DMS53 treated with DMSO at 0.1 percent for 48 hours (cell line): Measurements from ENCODE around the gene CZIB.
A peak's percentile ranks its signal among the peaks of the same experiment; 100 is the strongest.
"Not testable (repeated sequence)": the region's sequence is repeated elsewhere in the genome, so short reads cannot be mapped to it uniquely, and the experiment has no call there.

Experiments used
- DNase-seq: peaks from one replicate; lab custom pipeline; 2025; ENCODE audit not compliant: unreplicated experiment; lab: John Stamatoyannopoulos, UW

The CZIB gene

DNA sequence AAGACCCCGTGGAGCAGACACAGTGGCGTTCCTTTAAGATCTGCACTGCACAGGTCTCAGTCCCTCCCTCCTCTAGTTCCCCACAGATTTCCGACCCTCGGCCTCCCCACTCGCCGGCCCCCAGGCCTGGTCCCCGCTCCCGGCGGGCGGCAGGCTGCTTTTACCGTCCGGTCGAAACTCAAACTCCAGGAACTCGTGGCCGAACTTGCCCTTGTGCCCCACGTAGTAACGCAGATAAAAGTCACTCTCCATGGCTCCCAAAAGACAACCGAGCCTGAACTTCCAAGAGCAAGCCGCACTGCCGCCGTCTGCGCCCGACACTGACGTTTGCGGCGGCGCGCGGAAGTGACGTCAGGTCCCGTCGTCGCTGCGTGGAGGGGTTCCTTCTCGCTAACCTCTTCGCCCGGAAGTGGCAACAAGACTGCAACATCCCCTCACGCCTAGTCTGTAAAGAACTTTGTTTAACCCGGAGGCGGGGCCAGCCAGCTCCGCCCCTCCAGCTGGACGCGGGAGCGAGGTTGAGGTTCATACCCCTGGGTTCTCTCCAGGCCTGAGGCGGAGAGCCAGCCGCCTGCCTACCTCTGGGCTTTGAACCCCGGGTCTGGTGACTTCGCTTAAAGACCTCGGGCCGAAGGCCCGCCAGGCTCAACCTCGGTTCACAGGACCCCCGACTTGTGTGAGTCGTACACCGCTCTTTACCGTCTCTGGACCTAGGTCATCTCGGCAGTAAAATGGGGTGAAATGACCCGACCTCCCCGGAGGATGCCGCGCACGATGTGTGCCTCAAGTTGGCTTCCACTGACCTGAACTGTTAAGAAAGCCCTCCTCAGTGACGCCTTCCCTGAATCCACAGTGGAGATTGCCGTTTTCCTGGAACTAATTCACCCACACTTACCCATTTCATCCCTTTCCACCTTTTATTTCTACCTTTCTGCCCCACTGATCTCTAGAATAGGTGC, 18.0 kb upstream of the CZIB start, which contains the start of gene MAGOH:
MAGOH (minus strand) TSS at position 322 of the 959 bp plus-strand sequence; CDS start at position 252, 70 bp downstream.
- peak; percentile 99 for DNase-seq

DNA sequence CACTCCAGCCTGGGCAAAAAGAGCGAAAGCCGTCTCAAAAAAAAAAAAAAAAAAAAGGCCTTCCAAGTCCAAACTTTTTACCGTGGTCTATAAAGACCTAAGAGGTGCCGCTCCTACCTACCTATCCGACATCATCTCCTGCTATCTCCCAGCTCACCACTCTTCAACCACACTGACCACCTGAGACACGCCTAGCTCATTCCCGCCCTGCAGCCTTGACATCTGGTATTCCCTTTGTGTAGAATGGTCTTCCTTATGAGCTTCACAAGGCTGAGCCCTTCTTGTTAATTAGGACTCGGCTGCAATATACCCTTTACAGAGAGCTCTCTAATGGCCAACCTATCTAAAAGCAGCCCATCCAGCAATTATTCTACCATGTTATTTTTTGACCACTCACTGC, 17.2 kb upstream of the CZIB start:
- no peak for DNase-seq

DNA sequence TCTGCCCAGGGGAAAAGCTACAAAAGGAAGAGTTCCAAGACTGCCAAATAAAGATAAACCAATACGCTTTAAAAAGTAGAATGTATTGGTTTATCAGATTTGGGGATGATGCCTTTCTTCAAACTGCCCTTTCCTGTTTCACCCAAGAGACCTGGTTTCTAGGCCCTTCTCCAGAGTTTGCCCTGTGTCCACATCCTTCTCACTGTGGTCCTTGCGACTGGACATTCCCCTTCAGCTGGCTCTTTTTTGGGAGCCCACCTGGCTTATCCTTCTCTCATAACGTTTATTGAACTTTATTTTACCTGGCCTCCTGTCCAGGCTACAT, 490 bp upstream of the CZIB start:
- no peak for DNase-seq

DNA sequence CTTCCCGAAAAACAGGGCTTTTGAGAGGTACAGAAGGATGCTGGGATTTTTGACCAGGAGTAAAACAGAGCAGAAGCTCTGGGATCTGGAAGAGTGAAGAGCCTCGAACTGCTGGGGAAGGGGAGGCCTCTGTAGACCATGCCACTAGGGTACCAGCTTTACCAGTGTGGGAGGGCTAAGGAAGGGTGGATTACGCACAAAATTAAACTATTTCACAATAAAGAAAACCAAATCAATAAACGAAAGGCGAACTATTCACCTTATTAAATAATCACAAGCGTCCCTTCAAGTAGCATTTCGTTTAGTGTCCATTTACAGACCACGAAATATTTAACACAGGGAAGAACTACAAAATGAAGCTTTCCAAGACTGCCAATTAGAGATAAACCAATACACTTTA, 723 bp downstream of the CZIB start:
- no peak for DNase-seq

DNA sequence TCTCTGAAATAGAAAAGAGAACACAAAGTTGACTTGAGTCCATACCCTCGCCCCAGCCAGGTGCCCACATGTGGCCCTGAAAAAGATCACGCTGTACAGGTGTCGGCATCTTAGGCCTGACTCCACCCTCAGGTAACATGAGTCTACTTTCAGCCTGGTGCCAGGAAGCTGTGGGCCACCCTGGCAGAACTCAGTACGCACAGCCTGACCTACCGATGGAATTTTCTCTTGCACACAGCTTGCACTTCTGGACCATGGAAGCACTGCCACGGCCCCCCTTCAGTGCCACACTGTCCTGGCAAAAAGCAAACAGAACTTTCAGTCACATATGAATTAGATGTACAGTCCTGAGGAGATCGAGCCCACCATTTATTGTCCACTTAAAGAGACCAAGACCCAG, 2.2 kb downstream of the CZIB start:
- no peak for DNase-seq

DNA sequence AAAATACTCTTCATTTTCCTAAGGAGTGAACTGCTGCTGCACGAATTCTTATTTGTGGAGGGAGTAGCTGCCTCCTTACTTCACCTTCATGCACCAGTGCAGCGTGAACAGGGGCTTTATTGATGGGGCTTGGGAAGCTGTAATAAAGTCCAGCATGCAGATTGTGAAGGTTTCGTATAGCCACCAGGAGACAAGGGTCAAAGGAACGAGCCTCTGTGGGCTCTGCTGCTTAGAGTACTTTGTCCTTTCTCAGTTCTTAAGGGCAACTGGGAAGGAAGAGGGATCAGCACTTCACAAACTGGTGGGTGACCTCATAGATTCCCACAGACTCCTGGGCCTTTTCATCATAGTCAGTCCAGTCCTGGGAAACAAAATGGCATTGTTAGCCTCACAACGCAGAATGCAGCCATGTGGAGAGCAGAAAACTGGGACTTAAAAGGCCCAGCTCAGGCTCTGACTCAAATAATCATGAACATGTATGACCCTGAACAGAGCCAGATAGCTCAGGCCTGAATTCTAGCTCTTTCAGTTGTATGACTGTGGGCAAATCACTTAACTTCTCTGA, 6.0 kb downstream of the CZIB start:
- DNase-seq, result no peak

DNA sequence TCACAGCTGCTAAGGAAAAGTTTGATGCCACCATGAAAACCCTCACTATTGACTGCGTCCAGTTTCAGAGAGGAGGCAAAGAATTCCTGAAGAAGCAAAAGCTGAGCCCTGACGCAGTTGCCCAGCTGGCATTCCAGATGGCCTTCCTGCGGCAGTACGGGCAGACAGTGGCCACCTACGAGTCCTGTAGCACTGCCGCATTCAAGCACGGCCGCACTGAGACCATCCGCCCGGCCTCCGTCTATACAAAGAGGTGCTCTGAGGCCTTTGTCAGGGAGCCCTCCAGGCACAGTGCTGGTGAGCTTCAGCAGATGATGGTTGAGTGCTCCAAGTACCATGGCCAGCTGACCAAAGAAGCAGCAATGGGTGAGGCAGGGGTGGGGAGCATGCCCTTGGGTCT, 9.5 kb downstream of the CZIB start:
- DNase-seq, result no peak

DNA sequence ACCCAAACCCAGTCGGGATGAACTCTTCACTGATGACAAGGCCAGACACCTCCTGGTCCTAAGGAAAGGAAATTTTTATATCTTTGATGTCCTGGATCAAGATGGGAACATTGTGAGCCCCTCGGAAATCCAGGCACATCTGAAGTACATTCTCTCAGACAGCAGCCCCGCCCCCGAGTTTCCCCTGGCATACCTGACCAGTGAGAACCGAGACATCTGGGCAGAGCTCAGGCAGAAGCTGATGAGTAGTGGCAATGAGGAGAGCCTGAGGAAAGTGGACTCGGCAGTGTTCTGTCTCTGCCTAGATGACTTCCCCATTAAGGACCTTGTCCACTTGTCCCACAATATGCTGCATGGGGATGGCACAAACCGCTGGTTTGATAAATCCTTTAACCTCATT, 10.1 kb downstream of the CZIB start:
- no peak for DNase-seq

DNA sequence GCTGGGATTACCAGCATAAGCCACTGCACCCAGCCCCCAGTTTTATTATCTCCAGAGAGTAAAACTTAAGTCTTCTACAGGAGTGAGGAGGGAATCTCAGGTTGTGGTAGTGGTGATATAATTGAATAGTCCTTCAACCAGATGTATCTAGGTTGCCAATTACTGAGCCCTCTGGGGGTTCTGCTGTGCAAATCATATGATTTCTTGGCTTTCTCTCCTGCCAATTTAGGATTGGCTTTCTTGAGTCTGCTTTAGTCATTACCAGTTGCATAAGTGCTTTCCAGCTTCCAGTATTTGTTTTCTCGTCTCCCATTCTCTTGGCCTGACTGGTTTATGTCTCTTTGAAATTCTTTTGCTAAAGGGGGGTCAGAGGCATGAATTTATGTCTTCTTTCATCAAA, 12.7 kb downstream of the CZIB start:
- no peak for DNase-seq

DNA sequence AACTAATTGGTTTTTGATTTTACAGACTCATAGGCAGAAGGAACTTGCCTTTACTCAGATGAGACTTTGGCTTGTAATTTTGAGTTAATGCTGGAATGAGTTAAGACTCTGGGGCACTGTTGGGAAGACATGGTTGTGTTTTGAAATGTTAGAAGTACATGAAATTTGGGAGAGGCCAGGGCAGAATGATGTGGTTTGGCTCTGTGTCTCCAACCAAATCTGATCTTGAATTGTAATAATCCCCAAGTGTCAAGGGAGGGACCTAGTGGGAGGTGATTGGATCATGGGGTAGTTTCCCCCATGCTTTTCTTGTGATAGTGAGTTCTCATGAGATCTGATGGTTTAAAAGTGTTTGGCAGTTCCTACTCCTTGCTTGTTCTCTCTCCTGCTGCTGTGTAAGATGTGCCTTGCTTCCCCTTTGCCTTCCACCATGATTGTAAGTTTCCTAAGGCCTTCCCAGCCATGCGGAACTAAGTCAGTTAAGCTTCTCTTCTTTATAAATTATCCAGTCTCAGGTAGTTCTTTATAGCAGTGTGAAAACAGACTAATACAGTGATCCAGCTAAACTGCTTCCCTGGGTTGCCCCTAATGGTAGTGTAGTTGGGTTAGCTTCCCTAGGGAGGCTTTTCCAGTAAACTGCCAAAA, 13.6 kb downstream of the CZIB start:
- no peak for DNase-seq

DNA sequence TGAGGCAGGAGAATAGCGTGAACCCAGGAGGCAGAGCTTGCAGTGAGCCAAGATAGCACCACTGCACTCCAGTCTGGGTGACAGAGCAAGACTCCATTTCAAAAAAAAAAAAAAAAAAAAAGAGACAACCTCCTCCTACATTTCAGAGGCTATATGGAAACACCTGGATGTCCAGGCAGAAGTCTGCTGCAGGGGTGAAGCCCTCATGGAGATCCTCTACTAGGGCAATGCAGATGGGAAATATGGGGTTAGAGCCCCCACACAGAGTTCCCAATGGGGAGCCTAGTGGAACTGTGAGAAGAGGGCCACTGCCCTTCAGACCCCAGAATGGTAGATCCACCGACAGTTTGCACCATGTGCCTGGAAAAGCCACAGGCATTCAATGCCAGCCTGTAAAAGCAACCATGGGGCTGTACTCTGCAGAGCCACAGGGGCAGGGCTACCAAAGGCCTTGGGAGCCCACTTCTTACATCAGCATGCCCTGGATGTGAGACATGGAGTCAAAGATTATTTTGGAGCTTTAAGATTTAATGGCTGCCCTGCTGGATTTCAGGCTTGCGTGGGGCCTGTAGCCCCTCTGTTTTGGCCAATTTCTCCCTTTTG, 14.2 kb downstream of the CZIB start:
- DNase-seq, result not testable (repeated sequence)

DNA sequence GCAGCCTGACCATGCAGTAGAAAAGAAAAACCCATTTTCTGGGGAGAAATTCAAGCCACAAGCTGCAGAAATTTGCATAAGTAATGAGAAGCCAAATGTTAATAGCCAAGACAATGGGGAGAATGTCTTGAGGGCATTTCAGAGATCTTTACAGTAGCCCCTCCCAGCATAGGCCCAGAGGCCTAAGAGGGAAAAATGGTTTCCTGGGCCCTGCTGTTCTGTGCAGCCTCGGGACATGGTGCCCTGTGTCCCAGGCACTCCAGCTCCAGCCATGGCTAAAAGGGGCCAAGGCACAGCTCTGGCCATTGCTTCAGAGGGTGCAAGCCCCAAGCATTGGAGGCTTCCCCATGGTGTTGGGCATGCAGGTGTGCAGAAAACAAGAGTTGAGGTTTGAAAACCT, 14.9 kb downstream of the CZIB start:
- DNase-seq, result not testable (repeated sequence)

DNA sequence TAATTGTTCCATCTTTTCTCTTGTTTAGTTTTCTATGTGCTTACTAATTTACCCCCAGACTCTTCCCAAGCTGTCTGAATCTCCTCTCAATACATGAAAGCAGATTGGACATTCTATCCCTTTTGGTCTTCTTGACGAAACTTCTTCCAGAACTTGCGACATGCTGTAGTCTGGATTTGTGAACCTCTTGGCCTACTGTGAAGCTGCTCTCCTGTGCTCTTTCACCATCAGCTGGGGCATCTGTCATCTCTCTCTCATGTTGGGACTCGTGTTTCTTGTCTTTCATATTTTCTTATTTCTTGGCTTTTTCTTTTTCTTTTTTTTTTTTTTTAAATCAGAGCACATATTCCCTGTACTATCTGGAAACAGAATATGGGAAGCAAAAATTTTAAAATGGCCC, 17.0 kb downstream of the CZIB start:
- DNase-seq, result no peak

DNA sequence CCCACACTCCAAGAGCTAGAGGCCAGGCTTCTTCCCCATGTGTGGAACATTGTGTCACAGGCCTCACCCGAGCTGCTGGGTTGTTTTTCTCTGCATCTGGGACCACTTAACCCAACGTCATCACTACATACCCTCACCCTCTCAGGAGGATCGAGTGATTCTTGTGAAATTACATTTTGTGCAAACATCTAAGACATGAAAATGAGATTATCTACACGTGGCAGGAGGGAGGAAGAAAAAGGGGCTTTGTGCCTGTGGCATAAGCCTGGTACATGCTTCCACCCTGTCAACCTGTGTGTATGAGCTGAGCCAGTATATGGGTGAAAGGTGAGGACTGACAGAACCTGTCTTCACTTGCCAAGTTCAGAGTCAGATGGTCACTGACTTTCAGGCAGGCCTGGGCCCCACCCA, 22.2 kb downstream of the CZIB start:
- DNase-seq, result no peak

DNA sequence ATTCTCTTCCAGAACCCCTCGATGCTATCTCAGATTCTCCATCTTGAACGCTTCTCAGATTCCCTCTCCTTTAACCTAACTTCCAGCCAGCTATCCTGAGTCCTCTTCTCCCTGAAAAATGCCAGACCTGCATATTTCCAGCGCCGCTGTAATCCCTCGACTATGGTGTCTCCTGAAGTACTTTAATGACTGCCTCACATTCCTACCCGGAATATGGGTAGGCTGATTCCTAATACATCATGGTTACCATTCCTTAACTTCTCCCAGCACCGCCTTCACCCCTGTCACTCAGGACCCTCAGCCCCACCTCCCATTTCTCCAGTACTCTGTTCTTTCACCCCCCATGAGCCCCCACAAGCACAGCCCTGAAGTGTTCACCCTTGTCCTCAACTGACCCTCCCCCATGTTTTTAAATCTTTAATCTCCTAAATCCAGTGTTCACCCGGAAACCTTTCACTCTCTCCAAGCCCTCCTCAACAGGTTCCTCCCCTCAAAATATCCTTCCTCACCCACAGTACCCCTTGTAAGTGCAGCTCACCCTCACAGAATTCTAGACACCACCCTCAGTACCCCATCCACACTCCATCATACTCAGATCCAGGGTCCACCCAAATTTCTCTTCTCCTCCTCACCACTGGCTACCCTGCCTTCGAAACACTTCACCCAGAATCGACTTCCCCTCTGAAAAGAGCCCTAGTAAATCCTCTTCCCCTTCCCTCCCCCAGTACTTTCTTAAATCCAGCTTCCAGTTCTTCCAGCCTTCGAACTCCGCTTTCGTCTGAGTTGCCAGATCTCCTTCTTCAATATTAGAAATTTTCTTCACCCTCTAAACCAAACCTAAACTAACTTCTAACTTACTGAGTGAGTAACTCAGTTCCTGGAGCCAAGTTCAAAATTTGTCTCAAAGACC, 22.9 kb downstream of the CZIB start:
- peak; percentile 25 for DNase-seq

DNA sequence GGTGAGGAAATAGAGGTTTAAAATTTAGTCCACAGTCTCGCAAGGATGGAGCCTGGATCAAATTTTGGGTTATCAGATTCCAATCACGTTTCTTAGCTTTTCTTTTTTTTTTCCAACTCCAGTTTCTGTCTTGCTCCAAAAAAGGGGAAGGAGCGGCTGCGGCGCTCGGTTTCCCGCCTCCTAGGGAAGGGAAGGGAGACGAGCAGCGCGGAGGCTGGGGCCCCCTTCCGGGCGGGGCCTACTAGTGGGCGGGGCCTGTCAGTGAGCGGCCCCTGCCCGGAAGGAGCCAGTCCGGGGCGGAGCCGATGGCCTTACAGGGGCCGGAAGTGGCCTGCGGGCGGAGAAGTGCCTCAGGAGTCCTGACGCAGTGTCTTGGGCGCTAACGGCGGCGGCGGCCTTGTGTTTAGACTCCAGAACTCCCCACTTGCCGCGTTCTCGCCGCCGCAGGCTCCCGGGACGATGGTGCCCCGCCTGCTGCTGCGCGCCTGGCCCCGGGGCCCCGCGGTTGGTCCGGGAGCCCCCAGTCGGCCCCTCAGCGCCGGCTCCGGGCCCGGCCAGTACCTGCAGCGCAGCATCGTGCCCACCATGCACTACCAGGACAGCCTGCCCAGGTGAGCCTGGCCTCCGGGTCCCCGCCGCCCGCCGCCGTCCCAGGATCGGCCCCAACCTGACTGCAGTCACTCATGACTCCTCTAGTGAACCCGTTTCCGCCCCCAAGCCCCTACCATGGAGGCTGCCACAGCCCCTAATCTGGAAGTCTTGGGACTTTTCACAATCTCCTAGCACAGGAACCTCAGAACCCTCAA, 23.7 kb downstream of the CZIB start, which contains the start of gene CPT2:
CPT2 (plus strand) TSS at position 340 of the 806 bp plus-strand sequence; CDS start at position 460, 120 bp downstream.
- peak; percentile 94 for DNase-seq

DNA sequence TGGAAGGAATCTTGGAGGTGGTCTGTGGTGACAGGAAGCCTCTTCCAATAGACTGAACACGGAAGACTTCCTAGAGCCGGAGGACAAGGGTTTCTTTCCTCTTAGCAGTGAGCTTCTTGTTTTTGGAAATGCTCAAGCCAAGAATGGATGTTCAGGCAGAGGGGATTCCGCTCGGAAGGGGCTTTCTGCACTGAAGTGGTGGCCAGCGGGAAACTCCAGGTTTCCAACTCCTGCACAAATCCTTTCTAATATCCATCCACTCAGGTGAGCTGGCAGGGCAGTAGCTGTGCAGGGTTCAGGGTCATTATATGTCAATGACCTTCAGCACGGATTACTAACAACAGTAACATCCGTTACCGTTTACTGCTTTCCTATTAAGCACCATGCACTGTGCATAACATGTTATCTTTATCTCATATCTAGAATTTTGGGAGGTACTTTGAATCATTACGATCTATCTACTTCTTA, 24.4 kb downstream of the CZIB start:
- DNase-seq, result no peak

DNA sequence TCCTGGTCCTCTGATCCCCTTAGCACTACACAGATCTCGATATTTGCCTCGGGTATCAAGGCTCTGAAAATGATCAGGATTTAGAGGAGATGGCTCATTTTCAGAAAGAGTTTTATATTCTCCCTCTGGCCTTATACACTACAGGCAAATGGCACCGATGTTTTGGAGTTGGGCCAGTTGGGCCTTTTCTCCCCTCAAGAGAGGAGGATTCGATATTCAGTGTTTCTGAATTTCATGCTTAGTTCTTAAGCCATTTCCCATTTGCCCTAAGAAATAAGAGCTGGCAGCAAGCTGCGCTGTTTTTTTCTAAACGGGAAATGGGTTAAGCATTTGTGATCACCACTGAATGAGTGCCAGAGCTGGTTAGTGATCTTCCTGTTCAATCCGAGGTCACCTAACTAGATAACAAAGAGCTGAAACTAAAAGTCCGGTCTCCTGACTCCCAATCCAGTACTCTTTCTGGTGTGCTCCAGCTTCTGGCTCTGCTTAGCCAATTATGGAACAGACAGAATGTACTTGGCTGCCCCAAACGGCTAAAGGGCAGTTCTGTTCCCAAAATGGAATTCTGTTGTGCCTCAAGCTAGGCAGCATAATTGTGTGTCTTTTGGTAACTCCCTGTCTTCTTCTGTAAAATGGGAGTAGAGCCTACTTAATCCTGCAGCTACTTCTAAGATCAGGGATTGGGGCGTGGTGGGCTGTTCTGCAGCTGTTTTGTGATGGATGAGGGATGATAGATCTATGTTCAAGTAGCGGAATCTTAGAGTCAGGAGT, 25.0 kb downstream of the CZIB start:
- no peak for DNase-seq

DNA sequence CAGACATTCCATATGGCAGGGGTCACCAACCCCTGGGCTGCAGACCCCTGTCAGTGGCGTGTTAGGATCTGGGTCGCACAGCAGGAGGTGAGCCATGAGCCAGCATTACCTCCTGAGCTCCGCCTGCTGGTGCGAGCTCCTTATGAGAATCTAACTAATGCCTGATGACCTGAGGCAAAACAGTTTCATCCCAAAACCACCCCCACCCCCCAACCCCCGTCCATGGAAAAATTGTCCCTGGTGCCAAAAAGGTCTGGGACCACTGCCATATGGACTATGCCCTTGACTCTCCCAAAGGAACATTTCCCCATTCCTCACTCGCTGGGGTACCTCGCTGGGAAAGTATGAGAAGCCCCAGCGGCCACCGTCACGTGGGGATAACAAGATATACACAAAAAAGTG, 30.2 kb downstream of the CZIB start:
- no peak for DNase-seq
